GM12872 (cell line): ENCODE measurements around the gene SULT1C4.

Source experiments
- CTCF ChIP-seq: IDR thresholded peaks from 3 replicates; pipeline ENCODE4 v1.5.1; 2011; ENCODE audit warnings: low read depth, mild to moderate bottlenecking, low read length, moderate library complexity; ENCODE audit not compliant: insufficient read depth

SULT1C4 gene

GRCh38 chr2:108390340-108390739 lies 12.6 kb downstream of the SULT1C4 start:
- peak; percentile 8; the same call in 1 of the 3 replicates for TF ChIP-seq CTCF

- no peak for TF ChIP-seq CTCF
Measured at GRCh38 chr2:108392029-108392428, 14.3 kb downstream of the SULT1C4 start.

GRCh38 chr2:108393197-108393596 lies 15.4 kb downstream of the SULT1C4 start:
- TF ChIP-seq CTCF = no peak

GRCh38 chr2:108395155-108395554 lies 17.4 kb downstream of the SULT1C4 start:
- TF ChIP-seq CTCF = no peak

GRCh38 chr2:108396845-108397244 lies 19.1 kb downstream of the SULT1C4 start:
- peak; percentile 42 for TF ChIP-seq CTCF

GRCh38 chr2:108399479-108399878 lies 21.7 kb downstream of the SULT1C4 start:
- no peak for TF ChIP-seq CTCF

- no peak for TF ChIP-seq CTCF
Measured at GRCh38 chr2:108401800-108402199, 24.0 kb downstream of the SULT1C4 start.

GRCh38 chr2:108403494-108403893 lies 25.7 kb downstream of the SULT1C4 start:
- TF ChIP-seq CTCF = no peak
